ENCODE measurements around the gene SCYL3. TPM values are rescaled to one million over a fixed set of nuclear protein-coding genes. Genes with fewer than 3 reads are reported as not detected.

SCYL3 gene
- total RNA-seq, 1 experiment from 2014 or later = 3.6 TPM

- H2AFZ ChIP-seq (ENCODE audit: low read length) = no peak overlapping the region
- H3K9me2 ChIP-seq (replicated peaks; ENCODE audit: low read length) = no peaks in the 10 kb centered on the region
Observed at GRCh38 chr1:169900571-169900970, 6.9 kb upstream of the SCYL3 start.

GRCh38 chr1:169899519-169900217, 6.0 kb upstream of the SCYL3 start:
- ChIA-PET POLR2A (ENCODE audit: unreplicated experiment) (no interaction called here), CTCF (no interaction called here)
- intact Hi-C loops (cut with micrococcal nuclease) = no loop called here
- Histone ChIP-seq H3K79me2 (ENCODE audit: low read length) (no peaks in the 10 kb centered on the region), H3K4me3 (ENCODE audit: low read length) (no peak overlapping the region), H3K36me3 (ENCODE audit: low read depth, low read length) (no peaks in the 10 kb centered on the region), H3F3A (ENCODE audit: low read length, unreplicated experiment) (no peaks in the 10 kb centered on the region), H3K4me2 (ENCODE audit: low read length) (no peak overlapping the region), H3K9me3 (ENCODE audit: low read length) (no peaks in the 10 kb centered on the region), H4K20me1 (ENCODE audit: low read length) (no peaks in the 10 kb centered on the region), H3K27ac (ENCODE audit: low read length) (no peak overlapping the region), H3K9ac (ENCODE audit: low read length) (no peak overlapping the region), H3K9me2 (replicated peaks; ENCODE audit: low read length) (no peaks in the 10 kb centered on the region), H3K4me1 (ENCODE audit: insufficient read depth, low read length) (peaks cover 2% of the 10 kb centered on the region), H3K27me3 (ENCODE audit: low read length) (no peaks in the 10 kb centered on the region), H2AFZ (ENCODE audit: low read length) (no peak overlapping the region)
- BruUV-seq (replicated peaks) = no TSS peak
- TF ChIP-seq, protein P1, sequence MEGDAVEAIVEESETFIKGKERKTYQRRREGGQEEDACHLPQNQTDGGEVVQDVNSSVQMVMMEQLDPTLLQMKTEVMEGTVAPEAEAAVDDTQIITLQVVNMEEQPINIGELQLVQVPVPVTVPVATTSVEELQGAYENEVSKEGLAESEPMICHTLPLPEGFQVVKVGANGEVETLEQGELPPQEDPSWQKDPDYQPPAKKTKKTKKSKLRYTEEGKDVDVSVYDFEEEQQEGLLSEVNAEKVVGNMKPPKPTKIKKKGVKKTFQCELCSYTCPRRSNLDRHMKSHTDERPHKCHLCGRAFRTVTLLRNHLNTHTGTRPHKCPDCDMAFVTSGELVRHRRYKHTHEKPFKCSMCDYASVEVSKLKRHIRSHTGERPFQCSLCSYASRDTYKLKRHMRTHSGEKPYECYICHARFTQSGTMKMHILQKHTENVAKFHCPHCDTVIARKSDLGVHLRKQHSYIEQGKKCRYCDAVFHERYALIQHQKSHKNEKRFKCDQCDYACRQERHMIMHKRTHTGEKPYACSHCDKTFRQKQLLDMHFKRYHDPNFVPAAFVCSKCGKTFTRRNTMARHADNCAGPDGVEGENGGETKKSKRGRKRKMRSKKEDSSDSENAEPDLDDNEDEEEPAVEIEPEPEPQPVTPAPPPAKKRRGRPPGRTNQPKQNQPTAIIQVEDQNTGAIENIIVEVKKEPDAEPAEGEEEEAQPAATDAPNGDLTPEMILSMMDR (conservative IDR thresholded peaks at IDR 0.05; ENCODE audit: low read depth, low read length) = no peak
- no peak for TF ChIP-seq EZH2phosphoT487 (IDR thresholded peaks at IDR 0.05; ENCODE audit: borderline replicate concordance, low read length)
- TF ChIP-seq EZH2 (IDR thresholded peaks at IDR 0.05; ENCODE audit: low read length, unreplicated experiment) = no peak
- no peak for ATAC-seq
- DNase-seq = no peak

More at GRCh38 chr1:169900571-169900970, 6.9 kb upstream of the SCYL3 start:
- DNase-seq (no peak), ATAC-seq (no peak)
- Histone ChIP-seq H3K4me1 (ENCODE audit: insufficient read depth, low read length) (no peaks in the 10 kb centered on the region), H4K20me1 (ENCODE audit: low read length) (no peaks in the 10 kb centered on the region), H3F3A (ENCODE audit: low read length, unreplicated experiment) (no peaks in the 10 kb centered on the region), H3K27ac (ENCODE audit: low read length) (no peak overlapping the region), H3K79me2 (ENCODE audit: low read length) (no peaks in the 10 kb centered on the region), H3K4me2 (ENCODE audit: low read length) (no peak overlapping the region), H3K9ac (ENCODE audit: low read length) (no peak overlapping the region), H3K36me3 (ENCODE audit: low read depth, low read length) (no peaks in the 10 kb centered on the region), H3K4me3 (ENCODE audit: low read length) (no peak overlapping the region), H3K27me3 (ENCODE audit: low read length) (no peaks in the 10 kb centered on the region), H3K9me3 (ENCODE audit: low read length) (no peaks in the 10 kb centered on the region)
- ChIA-PET POLR2A (ENCODE audit: unreplicated experiment) (no interaction called here), CTCF (no interaction called here)
- BruUV-seq (replicated peaks) = no TSS peak
- intact Hi-C loops (cut with micrococcal nuclease) = no loop called here
- TF ChIP-seq, protein P1 (conservative IDR thresholded peaks at IDR 0.05; ENCODE audit: low read depth, low read length) = no peak
- TF ChIP-seq EZH2phosphoT487 (IDR thresholded peaks at IDR 0.05; ENCODE audit: borderline replicate concordance, low read length) = no peak
- no peak for TF ChIP-seq EZH2 (IDR thresholded peaks at IDR 0.05; ENCODE audit: low read length, unreplicated experiment)

DNA sequence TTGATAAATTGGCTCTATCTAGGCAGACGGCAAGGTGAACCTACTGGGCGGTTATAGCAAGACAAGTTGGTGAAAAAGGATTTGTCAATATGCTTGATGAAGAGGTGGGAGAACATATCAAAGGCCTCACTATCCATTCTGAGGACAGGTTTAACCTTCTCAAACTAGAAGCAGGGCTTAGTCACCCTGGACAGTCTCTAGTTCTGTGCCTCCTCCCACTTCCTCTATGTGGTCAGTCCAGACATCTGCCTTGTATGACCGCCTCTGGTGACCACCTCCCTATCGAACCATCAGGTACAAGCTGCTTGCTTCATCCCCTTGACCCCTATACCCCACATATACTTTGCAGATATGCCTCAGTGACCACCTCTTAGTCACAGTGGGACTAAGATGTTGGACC, 2.3 kb upstream of the SCYL3 start:
- Histone ChIP-seq H2AFZ (ENCODE audit: low read length) (no peak overlapping the region), H3F3A (ENCODE audit: low read length, unreplicated experiment) (peaks cover 7% of the 10 kb centered on the region), H3K4me3 (ENCODE audit: low read length) (no peak overlapping the region), H3K4me2 (ENCODE audit: low read length) (no peak overlapping the region), H4K20me1 (ENCODE audit: low read length) (no peaks in the 10 kb centered on the region), H3K36me3 (ENCODE audit: low read depth, low read length) (no peaks in the 10 kb centered on the region), H3K27me3 (ENCODE audit: low read length) (no peaks in the 10 kb centered on the region), H3K27ac (ENCODE audit: low read length) (no peak overlapping the region), H3K79me2 (ENCODE audit: low read length) (peaks cover 18% of the 10 kb centered on the region), H3K9me3 (ENCODE audit: low read length) (no peaks in the 10 kb centered on the region), H3K4me1 (ENCODE audit: insufficient read depth, low read length) (peaks cover 20% of the 10 kb centered on the region), H3K9me2 (replicated peaks; ENCODE audit: low read length) (no peaks in the 10 kb centered on the region), H3K9ac (ENCODE audit: low read length) (no peak overlapping the region)
- ChIA-PET POLR2A (ENCODE audit: unreplicated experiment) (no interaction called here), CTCF (no interaction called here)
- no TSS peak for BruUV-seq (replicated peaks)
- intact Hi-C loops (cut with micrococcal nuclease) = no loop called here
- TF ChIP-seq EZH2phosphoT487 (IDR thresholded peaks at IDR 0.05; ENCODE audit: borderline replicate concordance, low read length) (no peak), EZH2 (IDR thresholded peaks at IDR 0.05; ENCODE audit: low read length, unreplicated experiment) (no peak)
- TF ChIP-seq, protein P1 (conservative IDR thresholded peaks at IDR 0.05; ENCODE audit: low read depth, low read length) = no peak
- DNase-seq (no peak), ATAC-seq (no peak)
